ENCODE measurements around the gene TNNC2. TPM values are rescaled to one million over a fixed set of nuclear protein-coding genes. Genes with fewer than 3 reads are reported as not detected.

Gene TNNC2
- total RNA-seq, 4 donors from 2014 or later = 0.91 to 1.6 TPM; not detected in 2

GRCh38 chr20:45776931-45777330 lies 50.2 kb downstream of the TNNC2 start:
- H3K27ac ChIP-seq = no peak overlapping the region
- TF ChIP-seq POLR2A (IDR thresholded peaks at IDR 0.05) (no peak), EP300 (IDR thresholded peaks at IDR 0.05) (no peak), POLR2AphosphoS5 (IDR thresholded peaks at IDR 0.05) (no peak), CTCF (IDR thresholded peaks at IDR 0.05) (no peak)
- peaks cover 54% of the 10 kb centered on the region for H3K4me1 ChIP-seq
- no peaks in the 10 kb centered on the region for H3K27me3 ChIP-seq
- H3K9me3 ChIP-seq = no peaks in the 10 kb centered on the region
- no peaks in the 10 kb centered on the region for H3K36me3 ChIP-seq
- H3K4me3 ChIP-seq = no peak overlapping the region
- DNase-seq (ENCODE audit: low spot score in 2 of 2) = no peak
- WGBS = 75% methylated on average over 7 of the region's 7 CpGs

GRCh38 chr20:45775411-45775810 lies 51.7 kb downstream of the TNNC2 start:
- no peak for DNase-seq (ENCODE audit: low spot score in 2 of 2)
- H3K4me3 ChIP-seq = no peak overlapping the region
- H3K36me3 ChIP-seq = no peaks in the 10 kb centered on the region
- H3K27me3 ChIP-seq = no peaks in the 10 kb centered on the region
- H3K27ac ChIP-seq = peak overlapping the region; percentile 55
- H3K9me3 ChIP-seq = no peaks in the 10 kb centered on the region
- TF ChIP-seq EP300 (IDR thresholded peaks at IDR 0.05) (no peak), POLR2A (IDR thresholded peaks at IDR 0.05) (no peak), CTCF (IDR thresholded peaks at IDR 0.05) (no peak), POLR2AphosphoS5 (IDR thresholded peaks at IDR 0.05) (no peak)
- H3K4me1 ChIP-seq = peaks cover 50% of the 10 kb centered on the region
- WGBS = 95% methylated on average over 6 of the region's 6 CpGs

GRCh38 chr20:45774945-45775344 lies 52.2 kb downstream of the TNNC2 start:
- Histone ChIP-seq H3K9me3 (no peaks in the 10 kb centered on the region), H3K4me3 (no peak overlapping the region), H3K36me3 (no peaks in the 10 kb centered on the region), H3K27ac (peak overlapping the region; percentile 55), H3K4me1 (peaks cover 45% of the 10 kb centered on the region), H3K27me3 (no peaks in the 10 kb centered on the region)
- TF ChIP-seq POLR2A (IDR thresholded peaks at IDR 0.05) (no peak), POLR2AphosphoS5 (IDR thresholded peaks at IDR 0.05) (no peak), CTCF (IDR thresholded peaks at IDR 0.05) (no peak), EP300 (IDR thresholded peaks at IDR 0.05) (no peak)
- 55% methylated on average over 2 of the region's 2 CpGs for WGBS
- DNase-seq (ENCODE audit: low spot score in 2 of 2) = no peak

Other genes with a start within 250 kb of the TNNC2 start
- gene WFDC8, start 248.0 kb downstream of the TNNC2 start, total RNA-seq = not detected
- gene WFDC10A, start 197.6 kb downstream of the TNNC2 start, total RNA-seq = not detected
- not detected for gene WFDC9, start 196.0 kb downstream of the TNNC2 start, total RNA-seq
- gene WFDC11, start 157.1 kb downstream of the TNNC2 start, total RNA-seq = not detected
- not detected for gene WFDC13, start 125.3 kb downstream of the TNNC2 start, total RNA-seq
- gene WFDC10B, start 122.3 kb downstream of the TNNC2 start, total RNA-seq = not detected
- not detected for gene SPINT4, start 105.0 kb downstream of the TNNC2 start, total RNA-seq
- 10 to 100 TPM in 2 of 4 donors, 1 to 10 TPM in 2; 1.2 to 34.8 (median 17.6) TPM for gene WFDC3, start 35.4 kb downstream of the TNNC2 start, total RNA-seq
- gene DNTTIP1, start 35.4 kb downstream of the TNNC2 start, total RNA-seq = 10 to 100 TPM; 18.7 to 59.6 (median 30.5) TPM
- 10 to 100 TPM in 3 of 4 donors, 1 to 10 TPM in 1; 9.0 to 25.4 (median 20.7) TPM for gene UBE2C, start 14.7 kb downstream of the TNNC2 start, total RNA-seq
- gene SNX21, start 6.5 kb upstream of the TNNC2 start, total RNA-seq = 100 to 1,000 TPM; 106 to 161 (median 143) TPM
- 10 to 100 TPM; 34.4 to 62.0 (median 44.3) TPM for gene ACOT8, start 30.1 kb upstream of the TNNC2 start, total RNA-seq
- gene ZSWIM3, start 30.3 kb upstream of the TNNC2 start, total RNA-seq = 1 to 10 TPM; 2.1 to 4.6 (median 3.6) TPM
- 10 to 100 TPM in 3 of 4 donors, 1 to 10 TPM in 1; 9.7 to 18.4 (median 15.0) TPM for gene ZSWIM1, start 53.9 kb upstream of the TNNC2 start, total RNA-seq
- 10 to 100 TPM in 1 of 4 donors, 1 to 10 TPM in 2, not detected in 1; 1.9 to 12.9 (median 6.4) TPM for gene SPATA25, start 60.3 kb upstream of the TNNC2 start, total RNA-seq
- gene NEURL2, start 63.9 kb upstream of the TNNC2 start, total RNA-seq = 10 to 100 TPM in 1 of 4 donors, 1 to 10 TPM in 3; 4.2 to 11.5 (median 5.7) TPM
- gene CTSA, start 64.0 kb upstream of the TNNC2 start, total RNA-seq = 100 to 1,000 TPM in 3 of 4 donors, 10 to 100 TPM in 1; 95.5 to 133 (median 120) TPM
- 100 to 1,000 TPM in 1 of 4 donors, 10 to 100 TPM in 3; 49.2 to 138 (median 70.4) TPM for gene PLTP, start 84.8 kb upstream of the TNNC2 start, total RNA-seq
- gene PCIF1, start 107.4 kb upstream of the TNNC2 start, total RNA-seq = 10 to 100 TPM; 37.2 to 70.3 (median 42.4) TPM
- gene ZNF335, start 144.9 kb upstream of the TNNC2 start, total RNA-seq = 10 to 100 TPM; 25.8 to 62.6 (median 35.1) TPM
- 1 to 10 TPM in 2 of 4 donors, under 1 TPM in 2; 0.30 to 1.9 (median 0.96) TPM for gene MMP9, start 181.6 kb upstream of the TNNC2 start, total RNA-seq
- under 1 TPM in 1 of 4 donors, not detected in 3; 0.40 TPM for gene SLC12A5, start 201.9 kb upstream of the TNNC2 start, total RNA-seq